SU-DHL-6 (cell line): ENCODE data around the gene SPACDR.

Experiments
- H2AFZ ChIP-seq: fragments of 200-600 bp; sonication (generic); 2 replicates; pipeline ENCODE4 v1.6.1; 2014; ENCODE audit warnings: low read depth, mild to moderate bottlenecking, moderate library complexity, mixed read lengths, antibody characterized with exemption, low read length; ENCODE audit not compliant: severe bottlenecking
- H3F3A ChIP-seq: fragments of 200-600 bp; shearing (Covaris generic); 2 replicates; pipeline ENCODE4 v1.6.0; 2016; ENCODE audit warnings: antibody characterized with exemption, mild to moderate bottlenecking; ENCODE audit not compliant: insufficient read depth
- H3K27ac ChIP-seq: fragments of 200-600 bp; sonication (generic); 2 replicates; pipeline ENCODE4 v1.5.1; 2016; ENCODE audit warnings: low read depth, mild to moderate bottlenecking, low read length, moderate library complexity, mixed read lengths
- H3K27me3 ChIP-seq: fragments of 200-600 bp; sonication (generic), shearing (Covaris generic); 2 replicates; pipeline ENCODE4 v1.6.0; 2014; ENCODE audit warnings: mild to moderate bottlenecking, low read length
- H3K36me3 ChIP-seq: fragments of 200-600 bp; sonication (generic); 2 replicates; pipeline ENCODE4 v1.6.1; 2014; ENCODE audit warnings: mild to moderate bottlenecking, low read length, mixed read lengths
- H3K4me2 ChIP-seq: fragments of 300-600, 200-600 bp; shearing (Covaris generic), sonication (generic); 2 replicates; pipeline ENCODE4 v1.6.0; 2014; ENCODE audit warnings: low read length, low read depth, mild to moderate bottlenecking; ENCODE audit not compliant: poor library complexity, severe bottlenecking
- H3K4me3 ChIP-seq: fragments of 200-600 bp; sonication (generic); 2 replicates; pipeline ENCODE4 v1.5.1; 2014; ENCODE audit warnings: antibody characterized with exemption, low read length, mild to moderate bottlenecking, mixed read lengths; ENCODE audit not compliant: insufficient read depth, poor library complexity, severe bottlenecking
- H3K79me2 ChIP-seq: fragments of 200-600 bp; sonication (generic); 2 replicates; pipeline ENCODE4 v1.6.1; 2014; ENCODE audit warnings: mild to moderate bottlenecking, low read length, moderate library complexity; ENCODE audit not compliant: insufficient read depth
- H3K9ac ChIP-seq: fragments of 200-600 bp; sonication (generic); 2 replicates; pipeline ENCODE4 v1.7.0; 2014; ENCODE audit warnings: mild to moderate bottlenecking, low read length
- H3K9me2 ChIP-seq: fragments of 200-600 bp; sonication (generic); replicated peaks from 2 replicates; pipeline ENCODE4 v1.6.1; 2014; ENCODE audit warnings: low read length; ENCODE audit not compliant: insufficient read depth
- H3K9me3 ChIP-seq: fragments of 200-600 bp; sonication (generic); 2 replicates; pipeline ENCODE4 v1.6.1; 2014; ENCODE audit warnings: low read length, mixed read lengths; ENCODE audit not compliant: insufficient read depth
- H4K20me1 ChIP-seq: fragments of 200-600 bp; sonication (generic); 2 replicates; pipeline ENCODE4 v1.6.1; 2014; ENCODE audit warnings: low read depth, mild to moderate bottlenecking, antibody characterized with exemption, low read length, moderate library complexity, mixed read lengths
- EZH2phosphoT487 ChIP-seq: fragments of 200-600 bp; sonication (generic), shearing (Covaris generic); conservative IDR thresholded peaks from 2 replicates; pipeline ENCODE4 v1.6.1; 2018; ENCODE audit warnings: mild to moderate bottlenecking, antibody characterized with exemption, low read length, moderate library complexity, mixed read lengths
- TF ChIP-seq, protein P1 (sequence below): fragments of 200-600 bp; sonication (generic); IDR thresholded peaks from one replicate; pipeline ENCODE4 v1.5.1; 2017; ENCODE audit warnings: antibody characterized with exemption, mild to moderate bottlenecking, low read length, moderate library complexity; ENCODE audit not compliant: insufficient read depth, poor library complexity, severe bottlenecking

SPACDR gene

DNA sequence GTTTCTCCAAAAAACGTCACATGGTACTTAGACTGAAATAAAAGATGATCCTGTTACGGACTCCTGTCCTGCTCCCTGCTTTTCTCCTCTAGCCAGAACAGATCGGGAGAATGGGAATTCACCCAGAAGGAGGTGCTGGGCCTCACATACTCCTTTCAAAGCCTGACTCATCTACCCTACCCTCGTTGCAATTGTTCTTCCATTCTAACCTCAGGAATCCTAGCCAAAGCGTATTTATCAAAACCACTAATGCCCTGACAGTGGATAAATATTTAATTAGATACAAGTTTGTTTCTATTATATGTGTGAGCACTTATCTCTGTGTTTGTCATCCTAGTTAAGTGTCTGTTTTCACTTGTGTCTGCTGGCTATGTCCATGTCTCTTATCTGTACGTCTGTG, 57.3 kb downstream of the SPACDR start:
- H3K79me2 ChIP-seq = no peaks in the 10 kb centered on the region
- TF ChIP-seq, protein P1, sequence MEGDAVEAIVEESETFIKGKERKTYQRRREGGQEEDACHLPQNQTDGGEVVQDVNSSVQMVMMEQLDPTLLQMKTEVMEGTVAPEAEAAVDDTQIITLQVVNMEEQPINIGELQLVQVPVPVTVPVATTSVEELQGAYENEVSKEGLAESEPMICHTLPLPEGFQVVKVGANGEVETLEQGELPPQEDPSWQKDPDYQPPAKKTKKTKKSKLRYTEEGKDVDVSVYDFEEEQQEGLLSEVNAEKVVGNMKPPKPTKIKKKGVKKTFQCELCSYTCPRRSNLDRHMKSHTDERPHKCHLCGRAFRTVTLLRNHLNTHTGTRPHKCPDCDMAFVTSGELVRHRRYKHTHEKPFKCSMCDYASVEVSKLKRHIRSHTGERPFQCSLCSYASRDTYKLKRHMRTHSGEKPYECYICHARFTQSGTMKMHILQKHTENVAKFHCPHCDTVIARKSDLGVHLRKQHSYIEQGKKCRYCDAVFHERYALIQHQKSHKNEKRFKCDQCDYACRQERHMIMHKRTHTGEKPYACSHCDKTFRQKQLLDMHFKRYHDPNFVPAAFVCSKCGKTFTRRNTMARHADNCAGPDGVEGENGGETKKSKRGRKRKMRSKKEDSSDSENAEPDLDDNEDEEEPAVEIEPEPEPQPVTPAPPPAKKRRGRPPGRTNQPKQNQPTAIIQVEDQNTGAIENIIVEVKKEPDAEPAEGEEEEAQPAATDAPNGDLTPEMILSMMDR = no peak
- TF ChIP-seq EZH2phosphoT487 = no peak
- H2AFZ ChIP-seq = no peak overlapping the region
- H3F3A ChIP-seq = no peaks in the 10 kb centered on the region
- no peak overlapping the region for H3K27ac ChIP-seq
- H3K9ac ChIP-seq = no peak overlapping the region
- no peaks in the 10 kb centered on the region for H3K27me3 ChIP-seq
- no peak overlapping the region for H3K4me3 ChIP-seq
- H3K9me3 ChIP-seq = no peaks in the 10 kb centered on the region
- no peaks in the 10 kb centered on the region for H3K36me3 ChIP-seq
- no peak overlapping the region for H3K4me2 ChIP-seq
- no peaks in the 10 kb centered on the region for H3K9me2 ChIP-seq
- H4K20me1 ChIP-seq = no peaks in the 10 kb centered on the region
